ENCODE measurements around the gene CDK18. TPM values are rescaled to one million over a fixed set of nuclear protein-coding genes. Genes with fewer than 3 reads are reported as not detected.

The CDK18 gene
- total RNA-seq, 1 donor from 2014 or later = 17.8 TPM

DNA sequence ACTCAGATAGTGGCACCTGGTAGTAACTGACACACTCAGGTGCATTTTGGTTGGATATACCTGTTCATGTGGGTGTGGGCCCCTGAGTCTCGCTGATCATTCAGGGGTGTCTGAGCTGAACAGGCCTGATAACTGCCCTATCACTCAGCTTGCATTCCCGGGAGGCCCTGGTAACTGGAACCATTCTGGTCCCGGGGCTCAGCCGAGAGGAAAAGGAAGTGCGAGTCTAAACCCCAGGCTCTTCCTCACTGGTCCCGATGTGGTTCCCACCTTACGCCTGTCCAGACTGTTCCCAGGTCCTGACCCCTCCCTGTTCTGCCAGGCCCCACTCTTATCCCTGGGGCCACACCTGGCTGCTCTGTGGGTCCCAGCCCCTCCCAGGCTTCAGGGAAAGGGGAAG lies 11.7 kb upstream of the CDK18 start:
- DNase-seq (ENCODE audit: low read depth) (no peak), FAIRE-seq (no peak)
- no peaks in the 10 kb centered on the region for H3K9me3 Mint-ChIP-seq (ENCODE audit: unreplicated experiment)
- Histone ChIP-seq H3K27ac (ENCODE audit: low read depth, low read length) (no peak overlapping the region), H3K9me3 (ENCODE audit: insufficient read depth, low read depth, low read length) (no peaks in the 10 kb centered on the region), H3K27me3 (ENCODE audit: insufficient read depth, low read length) (peaks cover 39% of the 10 kb centered on the region), H3K4me2 (ENCODE audit: low read length) (peak overlapping the region; percentile 57), H3K4me1 (ENCODE audit: insufficient read depth, low read length) (peaks cover 15% of the 10 kb centered on the region), H3K4me3 (ENCODE audit: insufficient read depth, low read depth, low read length) (no peak overlapping the region), H3K9ac (ENCODE audit: low read length) (no peak overlapping the region), H4K20me1 (ENCODE audit: insufficient read depth, low read length) (no peaks in the 10 kb centered on the region), H3K79me2 (ENCODE audit: insufficient read depth, low read length) (no peaks in the 10 kb centered on the region), H2AFZ (ENCODE audit: low read depth, low read length) (no peak overlapping the region), H3K36me3 (ENCODE audit: insufficient read depth, low read length) (no peaks in the 10 kb centered on the region)
- no peak overlapping the region for H3K27ac Mint-ChIP-seq (ENCODE audit: unreplicated experiment)
- H3K27me3 Mint-ChIP-seq (ENCODE audit: low read depth, unreplicated experiment) = peaks cover 41% of the 10 kb centered on the region
- peaks cover 25% of the 10 kb centered on the region for H3K4me1 Mint-ChIP-seq (ENCODE audit: low read depth, unreplicated experiment)
- TF ChIP-seq EZH2 (IDR thresholded peaks at IDR 0.05; ENCODE audit: insufficient read depth, low read length) = no peak
- TF ChIP-seq, protein P1, sequence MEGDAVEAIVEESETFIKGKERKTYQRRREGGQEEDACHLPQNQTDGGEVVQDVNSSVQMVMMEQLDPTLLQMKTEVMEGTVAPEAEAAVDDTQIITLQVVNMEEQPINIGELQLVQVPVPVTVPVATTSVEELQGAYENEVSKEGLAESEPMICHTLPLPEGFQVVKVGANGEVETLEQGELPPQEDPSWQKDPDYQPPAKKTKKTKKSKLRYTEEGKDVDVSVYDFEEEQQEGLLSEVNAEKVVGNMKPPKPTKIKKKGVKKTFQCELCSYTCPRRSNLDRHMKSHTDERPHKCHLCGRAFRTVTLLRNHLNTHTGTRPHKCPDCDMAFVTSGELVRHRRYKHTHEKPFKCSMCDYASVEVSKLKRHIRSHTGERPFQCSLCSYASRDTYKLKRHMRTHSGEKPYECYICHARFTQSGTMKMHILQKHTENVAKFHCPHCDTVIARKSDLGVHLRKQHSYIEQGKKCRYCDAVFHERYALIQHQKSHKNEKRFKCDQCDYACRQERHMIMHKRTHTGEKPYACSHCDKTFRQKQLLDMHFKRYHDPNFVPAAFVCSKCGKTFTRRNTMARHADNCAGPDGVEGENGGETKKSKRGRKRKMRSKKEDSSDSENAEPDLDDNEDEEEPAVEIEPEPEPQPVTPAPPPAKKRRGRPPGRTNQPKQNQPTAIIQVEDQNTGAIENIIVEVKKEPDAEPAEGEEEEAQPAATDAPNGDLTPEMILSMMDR (IDR thresholded peaks at IDR 0.05; ENCODE audit: insufficient read depth, low read depth, low read length) = no peak
- no peak overlapping the region for H3K4me3 Mint-ChIP-seq (ENCODE audit: unreplicated experiment)
- H3K36me3 Mint-ChIP-seq (ENCODE audit: low read depth, unreplicated experiment) = no peaks in the 10 kb centered on the region

DNA sequence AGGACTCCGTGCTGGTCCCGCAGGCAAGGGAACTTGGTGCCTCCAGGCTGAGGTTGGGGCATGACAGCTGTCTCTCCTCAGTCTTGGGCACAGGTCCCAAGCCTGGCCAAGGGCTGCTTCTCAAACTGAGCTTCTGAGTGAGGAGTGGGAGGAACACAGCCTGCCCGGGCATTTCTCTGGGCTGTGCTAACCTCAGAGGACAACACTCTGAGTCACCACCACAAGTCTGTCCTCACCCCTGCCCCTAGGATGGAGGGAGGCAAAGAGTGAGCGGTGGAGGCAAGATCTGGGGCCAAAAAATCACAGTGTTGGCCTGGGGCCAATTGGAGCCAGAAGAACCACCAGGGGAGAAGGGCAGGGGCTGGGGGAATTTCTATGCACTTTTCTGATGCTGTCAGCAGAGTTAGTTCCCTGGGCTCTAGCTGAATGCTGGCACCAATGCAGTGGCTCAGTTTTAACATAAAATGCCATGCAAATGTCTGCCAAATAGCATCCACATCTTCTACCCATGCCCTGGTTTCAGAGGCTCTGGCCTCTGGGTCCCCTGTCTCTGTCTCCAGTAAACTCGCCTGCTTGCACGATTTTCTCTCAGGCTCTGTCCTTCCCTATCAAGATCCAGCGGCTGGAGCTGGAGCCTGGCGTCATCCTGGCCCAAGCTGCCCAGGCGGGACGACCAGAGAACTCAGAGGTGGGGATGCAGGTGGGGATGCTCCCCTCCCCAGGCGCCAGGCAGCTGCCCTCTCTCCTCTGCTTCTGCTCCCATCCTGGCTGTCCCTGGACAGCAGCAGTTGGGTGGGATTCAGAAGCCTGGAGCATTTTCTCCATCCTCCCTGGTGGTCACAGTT lies 11.0 kb upstream of the CDK18 start:
- Histone ChIP-seq H3K4me2 (ENCODE audit: low read length) (peak overlapping the region; percentile 57), H3K9ac (ENCODE audit: low read length) (no peak overlapping the region), H3K36me3 (ENCODE audit: insufficient read depth, low read length) (no peaks in the 10 kb centered on the region), H3K9me3 (ENCODE audit: insufficient read depth, low read depth, low read length) (no peaks in the 10 kb centered on the region), H3K27ac (ENCODE audit: low read depth, low read length) (no peak overlapping the region), H3K4me1 (ENCODE audit: insufficient read depth, low read length) (peaks cover 15% of the 10 kb centered on the region), H4K20me1 (ENCODE audit: insufficient read depth, low read length) (no peaks in the 10 kb centered on the region), H3K4me3 (ENCODE audit: insufficient read depth, low read depth, low read length) (no peak overlapping the region), H3K79me2 (ENCODE audit: insufficient read depth, low read length) (no peaks in the 10 kb centered on the region), H2AFZ (ENCODE audit: low read depth, low read length) (no peak overlapping the region), H3K27me3 (ENCODE audit: insufficient read depth, low read length) (peaks cover 40% of the 10 kb centered on the region)
- Mint-ChIP-seq H3K9me3 (ENCODE audit: unreplicated experiment) (no peaks in the 10 kb centered on the region), H3K4me3 (ENCODE audit: unreplicated experiment) (no peak overlapping the region), H3K27ac (ENCODE audit: unreplicated experiment) (no peak overlapping the region), H3K27me3 (ENCODE audit: low read depth, unreplicated experiment) (peaks cover 38% of the 10 kb centered on the region), H3K36me3 (ENCODE audit: low read depth, unreplicated experiment) (no peaks in the 10 kb centered on the region), H3K4me1 (ENCODE audit: low read depth, unreplicated experiment) (peaks cover 25% of the 10 kb centered on the region)
- peak; percentile 74 for DNase-seq (ENCODE audit: low read depth)
- FAIRE-seq = no peak
- TF ChIP-seq, protein P1 (IDR thresholded peaks at IDR 0.05; ENCODE audit: insufficient read depth, low read depth, low read length) = no peak
- no peak for TF ChIP-seq EZH2 (IDR thresholded peaks at IDR 0.05; ENCODE audit: insufficient read depth, low read length)

DNA sequence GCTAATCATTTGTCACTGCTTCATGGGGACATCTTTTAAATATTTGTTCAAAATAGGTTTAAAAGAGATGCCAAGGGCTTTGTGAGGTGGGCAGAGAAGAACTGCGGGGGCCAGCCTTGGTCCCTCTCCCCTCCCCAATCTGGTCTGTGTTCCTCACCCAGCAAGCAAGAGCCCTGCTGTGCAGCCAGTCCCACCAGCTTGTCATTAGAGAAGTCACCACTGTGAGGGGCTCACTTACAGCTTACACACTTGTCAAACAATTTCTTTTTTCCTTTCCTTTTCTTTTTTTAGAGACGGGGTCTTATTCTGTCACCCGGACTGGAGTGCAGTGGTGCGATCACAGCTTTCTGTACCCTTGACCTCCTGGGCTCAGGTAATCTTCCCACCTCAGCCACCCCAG lies 10.4 kb upstream of the CDK18 start:
- no peak overlapping the region for H3K4me2 ChIP-seq (ENCODE audit: low read length)

More for the DNA sequence above, 10.4 kb upstream of the CDK18 start:
- Histone ChIP-seq H3K4me3 (ENCODE audit: insufficient read depth, low read depth, low read length) (no peak overlapping the region), H3K4me1 (ENCODE audit: insufficient read depth, low read length) (peaks cover 15% of the 10 kb centered on the region), H4K20me1 (ENCODE audit: insufficient read depth, low read length) (no peaks in the 10 kb centered on the region), H3K27ac (ENCODE audit: low read depth, low read length) (no peak overlapping the region), H3K27me3 (ENCODE audit: insufficient read depth, low read length) (peaks cover 40% of the 10 kb centered on the region), H3K79me2 (ENCODE audit: insufficient read depth, low read length) (no peaks in the 10 kb centered on the region), H3K36me3 (ENCODE audit: insufficient read depth, low read length) (no peaks in the 10 kb centered on the region), H3K9me3 (ENCODE audit: insufficient read depth, low read depth, low read length) (no peaks in the 10 kb centered on the region), H2AFZ (ENCODE audit: low read depth, low read length) (no peak overlapping the region), H3K9ac (ENCODE audit: low read length) (no peak overlapping the region)
- no peaks in the 10 kb centered on the region for H3K36me3 Mint-ChIP-seq (ENCODE audit: low read depth, unreplicated experiment)
- H3K4me3 Mint-ChIP-seq (ENCODE audit: unreplicated experiment) = no peak overlapping the region
- H3K27me3 Mint-ChIP-seq (ENCODE audit: low read depth, unreplicated experiment) = peaks cover 40% of the 10 kb centered on the region
- no peak overlapping the region for H3K27ac Mint-ChIP-seq (ENCODE audit: unreplicated experiment)
- H3K9me3 Mint-ChIP-seq (ENCODE audit: unreplicated experiment) = no peaks in the 10 kb centered on the region
- DNase-seq (ENCODE audit: low read depth) (no peak), FAIRE-seq (no peak)
- peaks cover 25% of the 10 kb centered on the region for H3K4me1 Mint-ChIP-seq (ENCODE audit: low read depth, unreplicated experiment)
- TF ChIP-seq EZH2 (IDR thresholded peaks at IDR 0.05; ENCODE audit: insufficient read depth, low read length) = no peak
- TF ChIP-seq, protein P1 (IDR thresholded peaks at IDR 0.05; ENCODE audit: insufficient read depth, low read depth, low read length) = no peak

Data from astrocyte (in vitro differentiated cells and primary cell).